IMR-90 (cell line): ENCODE results near the gene FTSJ3. TPM values are rescaled to one million over a fixed set of nuclear protein-coding genes. Genes with fewer than 3 reads are reported as not detected.
A peak's percentile ranks its signal among the peaks of the same experiment; 100 is the strongest.

Experiments used
- ATAC-seq: fragments of 200-7000 bp; cut with Tn5 transposase; 2 replicates; pipeline ENCODE4 v1.9.1; 2020; ENCODE audit warnings: low read depth, mild to moderate bottlenecking, moderate library complexity
- BruUV-seq: library from RNA; stranded (reverse); fragments of 400-500 nt; replicated peaks from 2 replicates; lab custom pipeline; 2021; lab: Mats Ljungman, UMichigan
- CTCF ChIA-PET: fragments of 300-600 bp; formaldehyde crosslinking; extraction: SDS; loops from one replicate; lab custom pipeline; 2021; ENCODE audit warnings: antibody characterized with exemption; lab: Yijun Ruan, JAX
- POLR2A ChIA-PET: fragments of 300-600 bp; sonication (Branson Sonifier 250); formaldehyde crosslinking; loops from one replicate; lab custom pipeline; 2022; ENCODE audit warnings: antibody characterized with exemption; ENCODE audit not compliant: unreplicated experiment; lab: Charles Lee
- DNase-seq: peaks from one replicate; pipeline ENCODE4 v3.0.0; 2013
- H2AFZ ChIP-seq: replicated peaks from 2 replicates; pipeline ENCODE3; 2013; ENCODE audit warnings: low read length, mild to moderate bottlenecking; ENCODE audit not compliant: poor library complexity
- H2AK5ac ChIP-seq: 2 replicates; pipeline ENCODE4 v1.6.1; 2013; ENCODE audit warnings: low read depth, low read length, inconsistent platforms
- H2AK9ac ChIP-seq: replicated peaks from 2 replicates; pipeline ENCODE3; 2013; ENCODE audit warnings: mild to moderate bottlenecking, low read depth, low read length, moderate library complexity; ENCODE audit not compliant: poor library complexity
- H2BK120ac ChIP-seq: 2 replicates; pipeline ENCODE4 v1.6.1; 2013; ENCODE audit warnings: low read depth, low read length, inconsistent platforms
- H2BK15ac ChIP-seq: 3 replicates; pipeline ENCODE4 v1.6.1; 2013; ENCODE audit warnings: low read depth, low read length, inconsistent platforms
- H2BK20ac ChIP-seq: 2 replicates; pipeline ENCODE4 v1.6.1; 2013; ENCODE audit warnings: low read depth, mild to moderate bottlenecking, inconsistent platforms, low read length, moderate library complexity
- H2BK5ac ChIP-seq: 2 replicates; pipeline ENCODE4 v1.6.1; 2013; ENCODE audit warnings: mild to moderate bottlenecking, low read depth, low read length, inconsistent platforms; ENCODE audit not compliant: poor library complexity, severe bottlenecking
- H3K14ac ChIP-seq: replicated peaks from 2 replicates; pipeline ENCODE4 v1.6.1; 2013; ENCODE audit warnings: low read depth, low read length, inconsistent platforms
- H3K18ac ChIP-seq: 2 replicates; pipeline ENCODE4 v1.6.1; 2013; ENCODE audit warnings: low read depth, low read length, control low read depth
- H3K23ac ChIP-seq: 2 replicates; pipeline ENCODE4 v1.6.1; 2013; ENCODE audit warnings: low read depth, low read length, inconsistent platforms
- H3K27ac ChIP-seq: 2 replicates; pipeline ENCODE4 v1.5.1; 2013; ENCODE audit warnings: mild to moderate bottlenecking, control low read depth, low read length; ENCODE audit not compliant: insufficient read depth
- H3K27me3 ChIP-seq: 2 replicates; pipeline ENCODE4 v1.6.1; 2013; ENCODE audit warnings: low read length; ENCODE audit not compliant: control insufficient read depth, insufficient read depth
- H3K36me3 ChIP-seq: 2 replicates; pipeline ENCODE4 v1.6.1; 2013; ENCODE audit warnings: low read length, mixed read lengths; ENCODE audit not compliant: control insufficient read depth, insufficient read depth
- H3K4ac ChIP-seq: 2 replicates; pipeline ENCODE4 v1.6.1; 2013; ENCODE audit warnings: low read depth, low read length, inconsistent platforms
- H3K4me1 ChIP-seq: 2 replicates; pipeline ENCODE4 v1.6.1; 2013; ENCODE audit warnings: low read length, mixed read lengths; ENCODE audit not compliant: control insufficient read depth, insufficient read depth
- H3K4me2 ChIP-seq: 2 replicates; pipeline ENCODE4 v1.6.1; 2013; ENCODE audit warnings: low read depth, mild to moderate bottlenecking, control low read depth, low read length, moderate library complexity
- H3K4me3 ChIP-seq: 2 replicates; pipeline ENCODE4 v1.5.1; 2013; ENCODE audit warnings: low read depth, mild to moderate bottlenecking, control low read depth, low read length, moderate library complexity; ENCODE audit not compliant: insufficient read depth
- H3K56ac ChIP-seq: 2 replicates; pipeline ENCODE4 v1.6.1; 2013; ENCODE audit warnings: low read length, inconsistent platforms; ENCODE audit not compliant: insufficient read depth; ENCODE audit errors: extremely low read depth
- H3K79me1 ChIP-seq, 2 experiments: 2 replicates each; pipeline ENCODE4 v1.6.1; 2013; ENCODE audit warnings: low read length in 2 of 2, inconsistent platforms in 1 of 2, low read depth in 1 of 2
- H3K9ac ChIP-seq: 2 replicates; pipeline ENCODE4 v1.6.1; 2013; ENCODE audit warnings: low read depth, low read length, control low read depth
- H3K9me1 ChIP-seq: 2 replicates; pipeline ENCODE4 v1.6.1; 2013; ENCODE audit warnings: low read length, inconsistent platforms; ENCODE audit not compliant: insufficient read depth
- H3K9me3 ChIP-seq: 2 replicates; pipeline ENCODE4 v1.6.1; 2013; ENCODE audit warnings: low read length; ENCODE audit not compliant: control insufficient read depth, insufficient read depth
- H4K20me1 ChIP-seq: 2 replicates; pipeline ENCODE4 v1.6.1; 2013; ENCODE audit warnings: low read length, inconsistent platforms; ENCODE audit not compliant: insufficient read depth
- H4K5ac ChIP-seq: 2 replicates; pipeline ENCODE4 v1.6.1; 2013; ENCODE audit warnings: mild to moderate bottlenecking, low read depth, low read length, control low read depth
- H4K8ac ChIP-seq, 2 experiments: 2 replicates each; pipeline ENCODE4 v1.6.1; 2013; ENCODE audit warnings: low read depth in 2 of 2, low read length in 2 of 2, control low read depth in 1 of 2, inconsistent platforms in 1 of 2
- H4K91ac ChIP-seq: 2 replicates; pipeline ENCODE4 v1.6.1; 2013; ENCODE audit warnings: low read depth, low read length, inconsistent platforms; ENCODE audit not compliant: insufficient read depth
- CEBPB ChIP-seq: IDR thresholded peaks from 2 replicates; pipeline ENCODE4 v1.6.1; 2012; ENCODE audit warnings: low read depth, low read length, improper control_type of control experiment
- POLR2A ChIP-seq: IDR thresholded peaks from 2 replicates; pipeline ENCODE4 v1.6.1; 2012; ENCODE audit warnings: mild to moderate bottlenecking, low read depth, low read length
- WGBS, 2 experiments: methylation state at CpG; one replicate each; pipeline versions ENCODE4 v1.1.5 to v1.1.7; 2013; ENCODE audit warnings: missing lambda C conversion rate in 2 of 2; ENCODE audit not compliant: insufficient read length in 1 of 2; ENCODE audit errors: extremely low coverage in 2 of 2; 5-methylcytosine and 5-hydroxymethylcytosine counted together
- dilution Hi-C: fragments of 300-500 bp; cut with HindIII; formaldehyde crosslinking; loops from one replicate; pipeline ENCODE4 v1.14.3; 2018; ENCODE audit warnings: low sequenced_read_pairs; ENCODE audit not compliant: unreplicated experiment
- in situ Hi-C: fragments of 300-500 bp; cut with MboI; formaldehyde crosslinking; loops from 3 replicates; pipeline ENCODE4 v1.14.3; 2019; ENCODE audit warnings: low sequenced_read_pairs, inconsistent platforms, mixed read lengths
- intact Hi-C: fragments of 100-400 bp; cut with micrococcal nuclease; formaldehyde crosslinking; loops from 2 replicates; pipeline ENCODE4 v1.10.0; 2022
- polyA plus RNA-seq, 3 experiments: library from polyadenylated mRNA; depleted of rRNA; stranded (reverse); fragments of >200 nt; gene quantifications; 2 replicates each; pipeline ENCODE4 v1.2.3, GENCODE V29; 2012; ENCODE audit warnings: low replicate concordance in 1 of 3
- total RNA-seq: library from RNA; depleted of rRNA; stranded (reverse); fragments of >200 nt; gene quantifications from 2 replicates; pipeline ENCODE4 v1.2.3, GENCODE V29; 2012
- TF ChIP-seq, protein P1 (sequence below): conservative IDR thresholded peaks from 2 replicates; pipeline ENCODE4 v1.5.1; 2012; ENCODE audit warnings: mild to moderate bottlenecking, low read depth, low read length, improper control_type of control experiment

Gene FTSJ3
- total and polyA plus RNA-seq, 2 of the 4 experiments (the other 2 are of a cell fraction) = 51.3 to 68.1 TPM

DNA sequence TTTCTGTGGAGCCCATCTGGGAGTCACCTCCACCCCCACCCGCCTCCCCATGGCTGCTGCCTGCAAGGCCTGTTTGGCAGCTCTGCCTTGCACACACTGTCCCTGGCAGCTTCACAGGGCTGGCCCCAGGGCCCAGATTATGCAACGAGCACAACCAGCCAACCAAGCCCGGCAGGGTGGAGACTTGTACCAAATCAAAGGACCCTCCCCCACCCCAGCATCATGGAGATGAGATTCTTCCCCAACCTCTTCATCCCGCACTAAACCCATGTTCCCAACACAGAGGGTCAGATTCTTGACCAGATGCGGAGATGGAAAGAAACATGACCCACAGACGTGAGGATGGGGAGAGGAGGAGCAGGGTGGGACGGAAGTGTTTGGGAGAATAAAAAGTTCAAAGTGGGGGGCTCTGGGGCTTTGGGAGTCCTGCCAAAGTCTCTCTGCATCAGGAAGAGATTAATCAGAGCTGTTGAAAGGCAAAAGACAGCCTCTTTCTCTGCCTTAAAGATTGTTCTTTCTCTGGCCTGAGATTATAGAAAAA, 11.2 kb upstream of the FTSJ3 start:
- H3K36me3 ChIP-seq = peaks cover 26% of the 10 kb centered on the region
- TF ChIP-seq CEBPB (peak; percentile 62), POLR2A (no peak)
- TF ChIP-seq, protein P1, sequence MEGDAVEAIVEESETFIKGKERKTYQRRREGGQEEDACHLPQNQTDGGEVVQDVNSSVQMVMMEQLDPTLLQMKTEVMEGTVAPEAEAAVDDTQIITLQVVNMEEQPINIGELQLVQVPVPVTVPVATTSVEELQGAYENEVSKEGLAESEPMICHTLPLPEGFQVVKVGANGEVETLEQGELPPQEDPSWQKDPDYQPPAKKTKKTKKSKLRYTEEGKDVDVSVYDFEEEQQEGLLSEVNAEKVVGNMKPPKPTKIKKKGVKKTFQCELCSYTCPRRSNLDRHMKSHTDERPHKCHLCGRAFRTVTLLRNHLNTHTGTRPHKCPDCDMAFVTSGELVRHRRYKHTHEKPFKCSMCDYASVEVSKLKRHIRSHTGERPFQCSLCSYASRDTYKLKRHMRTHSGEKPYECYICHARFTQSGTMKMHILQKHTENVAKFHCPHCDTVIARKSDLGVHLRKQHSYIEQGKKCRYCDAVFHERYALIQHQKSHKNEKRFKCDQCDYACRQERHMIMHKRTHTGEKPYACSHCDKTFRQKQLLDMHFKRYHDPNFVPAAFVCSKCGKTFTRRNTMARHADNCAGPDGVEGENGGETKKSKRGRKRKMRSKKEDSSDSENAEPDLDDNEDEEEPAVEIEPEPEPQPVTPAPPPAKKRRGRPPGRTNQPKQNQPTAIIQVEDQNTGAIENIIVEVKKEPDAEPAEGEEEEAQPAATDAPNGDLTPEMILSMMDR = no peak
- H4K5ac ChIP-seq = no peak overlapping the region
- H2BK5ac ChIP-seq = no peak overlapping the region
- H3K14ac ChIP-seq = no peak overlapping the region; the same call in 1 of the 2 replicates
- no peak overlapping the region for H2BK120ac ChIP-seq
- peaks cover 21% of the 10 kb centered on the region for H3K4me1 ChIP-seq
- H2BK15ac ChIP-seq = no peak overlapping the region
- no peaks in the 10 kb centered on the region for H3K9me3 ChIP-seq
- no peak for ATAC-seq
- POLR2A ChIA-PET = interaction anchor here (0.7 kb wide), 2 partner anchors 11 to 668 kb away, joined by 5 to 10 read pairs; partner anchors contain the start of gene CEP95
- H4K20me1 ChIP-seq = peaks cover 49% of the 10 kb centered on the region
- H3K9ac ChIP-seq = no peak overlapping the region
- H3K4me3 ChIP-seq = no peak overlapping the region
- no peak overlapping the region for H4K8ac ChIP-seq
- no peak overlapping the region for H2AFZ ChIP-seq
- H3K56ac ChIP-seq = no peak overlapping the region
- 0 out of 2 replicates have a peak overlapping the region, but pooled peaks have one; percentile 45 for H3K23ac ChIP-seq
- in situ Hi-C loops (no loop called here), intact Hi-C loops (no loop called here), dilution Hi-C loops (no loop called here)
- H2AK9ac ChIP-seq = peak overlapping the region; percentile 58
- no peak overlapping the region; the same call in 1 of the 2 replicates for H2AK5ac ChIP-seq
- peaks cover 12 to 79% of the 10 kb centered on the region in 2 experiments; a peak in 3 of 4 replicates for H3K79me1 ChIP-seq
- no CpG with 5 or more reads among the region's 7 CpGs for WGBS, 2 experiments
- no TSS peak for BruUV-seq
- H3K18ac ChIP-seq = no peak overlapping the region
- CTCF ChIA-PET = no interaction called here
- H4K91ac ChIP-seq = no peak overlapping the region
- peak overlapping the region; percentile 25 for H3K4me2 ChIP-seq
- H3K4ac ChIP-seq = no peak overlapping the region
- H3K9me1 ChIP-seq = peaks cover 12% of the 10 kb centered on the region
- H3K27me3 ChIP-seq = no peaks in the 10 kb centered on the region
- no peak overlapping the region for H2BK20ac ChIP-seq
- H3K27ac ChIP-seq = peak overlapping the region; percentile 44; the same call in 1 of the 2 replicates
- DNase-seq = peak; percentile 45
